ENCODE results near the gene SCAMP4. TPM values are rescaled to one million over a fixed set of nuclear protein-coding genes. Genes with fewer than 3 reads are reported as not detected.
"Not testable (repeated sequence)": the region's sequence is repeated elsewhere in the genome, so short reads cannot be mapped to it uniquely, and the experiment has no call there.

The SCAMP4 gene
- total RNA-seq, 3 donors from 2014 or later, result 57.2 to 61.3 (median 59.8) TPM

- no peak for TF ChIP-seq CTCF (IDR thresholded peaks at IDR 0.05)
- peak; percentile 98 for ATAC-seq
- intact Hi-C loops (cut with DNase I, micrococcal nuclease), result no loop called here
- H3K9me3 ChIP-seq, result no peaks in the 10 kb centered on the region
- H3K36me3 ChIP-seq (ENCODE audit: low read depth), result no peaks in the 10 kb centered on the region
- H3K4me1 ChIP-seq (ENCODE audit: low read depth), result peaks cover 19% of the 10 kb centered on the region
- DNase-seq, result peak; percentile 94 to 98 (median 95)
- H3K4me3 ChIP-seq, result peak overlapping the region; percentile 80
These were observed 29.3 kb upstream of the SCAMP4 start for GRCh38 chr19:1875646-1876495.

GRCh38 chr19:1876496-1877279, 28.5 kb upstream of the SCAMP4 start:
- H3K4me3 ChIP-seq; H3K9me3 ChIP-seq; H3K36me3 ChIP-seq (ENCODE audit: low read depth); intact Hi-C loops (cut with DNase I, micrococcal nuclease): not testable (repeated sequence)
- peak; percentile 4 for ATAC-seq
- peaks cover 19% of the 10 kb centered on the region for H3K4me1 ChIP-seq (ENCODE audit: low read depth)
- peak; percentile 29 to 72 (median 40) for DNase-seq

GRCh38 chr19:1877280-1877660, 27.9 kb upstream of the SCAMP4 start:
- ATAC-seq; H3K36me3 ChIP-seq (ENCODE audit: low read depth); H3K4me3 ChIP-seq; DNase-seq; intact Hi-C loops (cut with DNase I, micrococcal nuclease); H3K9me3 ChIP-seq: not testable (repeated sequence)
- H3K4me1 ChIP-seq (ENCODE audit: low read depth), result peaks cover 19% of the 10 kb centered on the region

GRCh38 chr19:1878583-1878982, 26.6 kb upstream of the SCAMP4 start:
- ATAC-seq; H3K9me3 ChIP-seq; H3K36me3 ChIP-seq (ENCODE audit: low read depth); intact Hi-C loops (cut with DNase I, micrococcal nuclease); H3K4me3 ChIP-seq; DNase-seq: not testable (repeated sequence)
- H3K4me1 ChIP-seq (ENCODE audit: low read depth), result peaks cover 20% of the 10 kb centered on the region

- peaks cover 19% of the 10 kb centered on the region for H3K4me1 ChIP-seq (ENCODE audit: low read depth)
- intact Hi-C loops (cut with DNase I, micrococcal nuclease); H3K9me3 ChIP-seq; H3K36me3 ChIP-seq (ENCODE audit: low read depth); H3K4me3 ChIP-seq; ATAC-seq; DNase-seq: not testable (repeated sequence)
These were observed 25.2 kb upstream of the SCAMP4 start for GRCh38 chr19:1879982-1880381.

- Histone ChIP-seq H3K9me3 (no peaks in the 10 kb centered on the region), H3K36me3 (ENCODE audit: low read depth) (no peaks in the 10 kb centered on the region), H3K4me1 (ENCODE audit: low read depth) (peaks cover 19% of the 10 kb centered on the region), H3K4me3 (no peak overlapping the region)
- DNase-seq (peak in 1 of 3 donors; percentile 34), ATAC-seq (no peak)
- intact Hi-C loops (cut with DNase I, micrococcal nuclease), result no loop called here
- no peak for TF ChIP-seq CTCF (IDR thresholded peaks at IDR 0.05)
These were observed 24.4 kb upstream of the SCAMP4 start for GRCh38 chr19:1880611-1881392.

- ATAC-seq; intact Hi-C loops (cut with DNase I, micrococcal nuclease); H3K36me3 ChIP-seq (ENCODE audit: low read depth); H3K9me3 ChIP-seq; H3K4me3 ChIP-seq: not testable (repeated sequence)
- peaks cover 19% of the 10 kb centered on the region for H3K4me1 ChIP-seq (ENCODE audit: low read depth)
- DNase-seq, result peak in 1 of 3 donors; percentile 34
These were observed 23.7 kb upstream of the SCAMP4 start for GRCh38 chr19:1881393-1882088.

All from mucosa of descending colon (tissue), 3 donors.